Activated CD4-positive, alpha-beta T cell treated with anti-CD3 and anti-CD28 coated beads, Interleukin-2, amount 50 U/mL, for 16 hours (primary cell): Measurements from ENCODE around the gene CYTH3.

Experiments
- DNase-seq: peaks from one replicate; pipeline ENCODE4 v3.0.0-alpha.2; 2020

The CYTH3 gene

DNA sequence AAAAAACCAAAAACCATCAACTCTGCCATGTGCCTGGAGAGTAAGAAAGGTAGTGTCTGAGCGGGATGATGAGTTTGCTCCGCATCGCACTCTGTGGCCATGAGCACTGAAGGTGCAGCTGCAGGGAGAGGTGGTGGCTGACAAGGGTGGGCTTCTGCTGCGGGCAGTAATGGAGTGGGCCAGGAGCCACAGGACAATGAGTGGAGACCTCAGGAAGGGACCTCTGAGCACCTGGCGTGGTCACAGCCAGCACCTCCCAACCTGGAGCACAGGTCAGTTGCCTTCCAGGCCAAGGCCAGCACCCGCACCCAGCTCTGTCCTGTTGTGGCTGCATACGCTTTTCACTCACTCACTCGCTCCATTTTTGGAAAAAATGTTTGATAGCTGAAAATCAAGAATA is 125.8 kb downstream of the CYTH3 start:
- DNase-seq: no peak

DNA sequence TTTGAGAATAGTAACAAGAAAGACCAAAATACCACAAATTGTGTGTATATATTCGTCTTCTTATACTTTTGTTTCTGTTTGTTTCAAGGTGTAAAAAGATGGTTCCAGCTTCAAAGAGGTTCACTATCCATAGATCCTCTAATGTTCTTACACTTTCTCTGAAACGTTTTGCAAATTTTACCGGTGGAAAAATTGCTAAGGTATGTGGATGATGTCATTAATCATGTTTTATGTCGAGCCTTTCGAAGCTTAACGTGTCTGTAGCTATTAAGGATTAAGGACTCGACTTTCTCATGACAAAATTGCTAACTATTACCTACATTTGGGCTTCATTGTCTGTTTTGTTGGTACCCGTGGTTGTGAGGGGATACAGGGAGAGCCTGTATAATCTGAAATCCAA is 128.4 kb downstream of the CYTH3 start:
- no peak for DNase-seq

DNA sequence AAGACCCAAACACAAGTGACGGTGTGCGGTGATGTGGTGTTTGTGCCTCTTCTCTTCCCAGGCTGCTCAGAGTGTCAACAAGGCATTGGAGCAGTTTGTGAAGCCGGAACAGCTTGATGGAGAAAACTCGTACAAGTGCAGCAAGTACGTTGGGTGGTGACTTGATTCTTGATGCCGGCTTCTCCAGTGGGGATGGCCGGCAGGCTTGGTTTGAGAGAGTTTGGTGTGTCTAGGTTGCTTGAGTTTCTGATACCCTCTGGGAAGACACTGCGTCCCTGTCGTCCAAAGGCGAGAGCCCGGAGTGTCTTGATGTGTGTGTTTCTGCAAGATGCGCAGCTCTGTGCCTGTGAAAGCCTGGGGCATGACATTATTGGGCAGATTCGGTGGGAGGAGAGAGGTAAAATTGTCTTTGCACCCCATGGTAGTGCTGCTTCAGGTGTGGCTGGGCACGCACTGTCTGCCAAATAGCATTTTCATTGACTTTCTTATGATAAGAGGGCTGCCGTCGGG is 129.5 kb downstream of the CYTH3 start:
- no peak for DNase-seq

DNA sequence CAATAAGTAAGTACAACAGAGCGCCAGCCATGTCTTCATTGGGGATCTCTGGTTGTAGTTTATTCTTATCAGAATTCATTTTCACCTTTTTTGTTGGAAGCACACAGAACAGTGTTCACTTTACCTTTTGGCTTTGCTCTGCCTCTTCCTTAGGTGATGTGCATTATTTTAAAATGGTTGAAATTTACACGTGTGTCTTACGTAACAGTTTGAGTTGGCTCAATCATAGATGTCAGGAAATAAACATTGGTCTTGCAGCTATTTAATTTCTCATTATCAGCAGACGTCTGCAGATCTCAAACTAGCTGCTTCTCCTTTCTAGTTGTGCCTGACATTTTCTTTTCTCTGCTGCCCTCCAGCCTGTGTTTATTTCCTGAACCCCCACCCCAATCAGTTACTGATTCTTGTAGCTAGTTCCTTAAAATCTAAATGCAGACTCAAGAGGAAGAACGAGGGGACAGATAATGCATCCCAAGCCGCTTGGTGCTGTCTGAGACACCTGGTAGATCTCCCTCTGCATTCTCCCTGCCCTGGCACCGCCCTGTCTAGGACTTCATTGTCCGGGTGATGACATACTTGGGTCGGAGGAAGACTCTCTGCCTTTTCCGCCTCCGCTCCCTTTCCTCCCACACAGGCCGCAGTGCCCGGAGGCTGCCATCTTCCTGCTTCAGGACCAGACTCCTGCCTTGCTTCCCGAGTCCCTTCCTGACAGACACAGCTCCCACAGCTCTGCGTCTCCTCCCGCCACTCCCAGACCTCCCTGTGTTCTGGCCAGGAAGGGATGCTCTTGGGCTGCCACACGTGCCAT is 133.0 kb downstream of the CYTH3 start:
- DNase-seq: no peak

DNA sequence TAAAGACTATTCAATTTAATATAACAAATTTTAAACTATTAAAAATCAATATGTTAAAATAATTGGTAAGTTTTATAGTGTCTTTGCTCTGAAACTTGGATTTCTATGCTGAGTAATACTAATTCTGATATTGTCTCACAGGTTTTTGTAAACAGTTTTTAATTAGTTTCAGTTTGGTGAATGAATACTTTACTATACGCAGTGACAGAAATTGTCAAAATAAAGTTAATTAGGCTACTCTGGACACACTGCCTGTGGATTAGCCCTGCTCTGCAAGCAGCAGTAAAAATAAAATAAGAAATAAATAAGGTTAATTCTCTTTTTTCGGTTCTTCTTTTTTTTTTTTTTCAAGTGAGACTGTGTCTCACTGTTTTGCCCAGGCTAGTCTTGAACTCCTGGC is 135.9 kb downstream of the CYTH3 start:
- DNase-seq: no peak

DNA sequence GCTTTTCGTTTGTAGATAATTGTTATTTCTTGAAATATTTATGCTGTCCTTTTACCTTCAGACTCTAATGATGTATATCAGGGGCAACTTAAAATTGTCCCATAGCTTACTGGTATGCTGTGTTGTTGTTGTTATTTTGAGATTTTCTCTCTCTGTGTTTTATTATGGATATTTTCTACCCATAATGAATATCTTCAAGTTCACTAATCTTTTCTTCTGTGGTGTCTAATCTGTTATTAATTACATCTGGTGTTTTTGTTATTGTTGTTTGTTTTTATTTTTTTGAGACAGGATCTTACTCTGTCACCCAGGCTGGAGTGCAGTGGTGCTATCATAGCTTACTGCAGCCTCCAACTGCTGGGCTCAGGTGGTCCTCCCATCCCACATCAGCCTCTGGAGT is 139.2 kb downstream of the CYTH3 start:
- DNase-seq: no peak

DNA sequence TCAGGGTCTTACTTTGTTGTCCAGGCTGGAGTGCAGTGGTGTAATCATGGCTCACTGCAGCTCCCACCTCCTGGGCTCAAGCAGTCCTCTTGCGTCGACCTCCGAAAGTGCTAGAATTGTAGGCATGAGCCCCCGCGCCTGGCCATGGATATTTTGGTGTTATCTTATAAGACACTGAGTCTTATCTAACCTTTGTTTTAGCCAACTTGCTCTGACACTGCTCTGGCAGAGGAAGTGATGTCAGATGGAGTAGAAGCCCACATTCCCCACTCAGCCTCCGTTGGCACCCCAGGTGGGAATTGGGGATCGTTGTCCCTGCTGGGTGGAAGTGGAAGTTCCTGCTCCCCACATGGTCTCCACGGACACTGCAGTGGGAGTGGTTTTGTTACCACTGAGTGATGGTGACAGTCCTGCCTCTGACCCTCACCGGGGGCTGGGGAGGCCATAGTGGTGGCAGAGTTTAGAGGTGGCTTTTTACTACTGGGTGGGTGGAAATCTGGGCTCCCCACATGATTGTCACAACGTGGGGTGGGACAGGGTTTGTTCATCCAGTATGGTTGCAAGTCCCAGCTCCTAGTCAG is 142.3 kb downstream of the CYTH3 start:
- DNase-seq: no peak

DNA sequence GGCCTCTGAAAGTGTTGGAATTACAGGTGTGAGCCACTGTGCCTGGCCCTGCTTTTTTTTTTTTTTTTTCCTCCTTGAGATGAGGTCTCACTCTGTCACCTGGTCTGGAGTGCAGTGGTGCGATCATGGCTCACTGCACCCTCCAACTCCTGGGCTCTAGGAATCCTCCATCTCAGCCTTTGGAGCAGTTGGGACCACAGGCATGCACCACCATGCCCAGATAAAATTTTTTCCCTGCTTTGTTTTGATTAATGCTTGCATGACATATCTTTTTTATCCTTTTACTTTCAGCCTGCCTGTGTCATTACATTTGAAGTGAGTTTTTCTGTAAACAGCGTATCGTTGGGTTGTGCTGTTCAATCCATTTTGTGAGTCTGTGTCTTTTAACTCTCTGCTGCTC is 144.2 kb downstream of the CYTH3 start:
- DNase-seq: no peak

DNA sequence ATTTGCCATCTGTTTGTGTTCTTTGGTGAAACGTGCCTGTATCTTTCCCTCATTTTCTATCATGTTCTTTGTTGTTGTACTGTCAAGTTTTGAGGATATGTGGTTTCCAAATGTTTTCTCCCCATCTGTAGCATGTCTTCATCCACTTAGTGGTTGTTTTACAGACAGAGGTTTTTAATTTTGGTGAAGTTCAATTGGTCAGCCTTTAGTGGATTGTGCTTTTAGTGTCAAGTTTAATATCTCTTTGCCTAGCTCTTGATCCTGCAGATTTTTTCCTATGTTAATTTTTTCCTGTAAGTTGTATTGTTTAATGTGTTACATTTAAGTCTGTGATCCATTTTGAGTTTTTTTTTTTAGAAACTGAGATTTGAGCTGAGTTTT is 145.3 kb downstream of the CYTH3 start:
- no peak for DNase-seq

DNA sequence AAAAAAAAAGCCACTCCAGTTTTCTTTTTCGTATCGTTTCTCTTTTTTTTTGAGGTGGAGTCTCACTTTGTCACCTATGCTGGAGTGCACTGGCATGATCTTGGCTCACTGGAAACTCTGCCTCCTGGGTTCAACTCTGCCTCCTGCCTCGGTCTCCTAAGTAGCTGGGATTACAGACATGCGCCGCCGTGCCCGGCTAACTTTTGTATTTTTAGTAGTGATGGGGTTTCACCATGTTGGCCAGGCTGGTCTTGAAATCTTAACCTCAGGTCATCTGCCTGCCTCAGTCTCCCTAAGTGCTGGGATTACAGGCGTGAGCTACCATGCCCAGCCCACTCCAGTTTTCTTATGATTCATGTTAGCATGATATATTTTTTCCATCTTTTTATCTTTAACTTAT is 148.6 kb downstream of the CYTH3 start:
- no peak for DNase-seq

DNA sequence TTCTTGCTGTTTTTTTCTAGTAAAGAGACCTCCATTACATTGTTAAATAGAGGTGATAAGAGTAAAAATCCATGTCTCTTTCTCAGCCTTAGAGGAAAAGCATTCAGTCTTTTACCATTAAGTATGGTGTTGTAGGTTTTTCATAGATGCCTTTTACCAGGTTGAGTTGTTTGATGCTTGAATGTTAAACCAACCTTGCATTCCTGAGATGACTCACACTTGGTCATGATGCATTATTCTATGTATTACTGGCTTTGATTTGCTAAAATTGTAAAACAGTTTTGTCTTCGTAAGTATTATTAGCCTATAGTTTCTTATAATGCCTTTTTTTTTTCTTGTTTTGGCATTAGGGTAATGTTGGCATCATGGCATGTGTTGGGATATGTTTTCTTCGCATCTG is 151.3 kb downstream of the CYTH3 start:
- DNase-seq: peak; percentile 34

DNA sequence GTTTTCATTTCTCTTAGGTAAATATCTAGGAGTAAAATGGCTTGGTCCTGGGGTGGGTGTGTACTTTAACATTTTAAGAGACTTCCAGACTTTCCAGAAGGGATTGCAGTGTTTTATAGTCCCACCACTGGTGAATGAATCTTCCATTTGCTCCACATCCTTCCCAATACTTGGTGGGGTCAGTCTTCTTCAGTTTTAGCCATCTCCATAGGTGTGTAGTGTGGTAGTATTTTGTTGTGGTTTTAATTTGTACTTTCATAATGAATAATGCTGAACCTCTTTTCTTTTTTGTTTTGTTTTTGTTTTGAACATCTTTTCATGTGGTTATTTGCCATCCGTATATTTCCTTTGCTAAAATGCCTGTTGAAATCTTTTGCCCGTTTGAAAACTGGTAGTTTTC is 154.9 kb downstream of the CYTH3 start:
- peak; percentile 33 for DNase-seq

DNA sequence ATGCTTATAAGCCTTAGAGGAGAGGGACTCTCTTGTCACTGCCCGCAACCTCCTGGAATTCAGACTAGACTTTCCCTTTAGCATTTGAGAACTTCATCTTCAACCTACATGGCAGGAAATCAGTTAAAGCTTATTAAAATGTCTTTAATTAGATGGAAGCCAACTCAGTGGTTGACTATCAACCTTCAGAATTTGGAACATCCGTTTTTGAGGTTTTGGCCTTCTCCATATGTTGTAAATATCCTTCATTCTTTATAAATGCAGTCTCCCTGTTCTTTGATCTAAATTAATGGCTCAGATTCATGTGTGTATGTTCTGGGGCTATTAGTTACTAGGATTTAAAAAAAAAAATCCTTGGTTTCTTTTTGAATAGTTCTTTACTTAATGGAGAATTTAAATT is 156.2 kb downstream of the CYTH3 start:
- DNase-seq: no peak
